Activated T-helper 1 cell treated with anti-CD3 and anti-CD28 coated beads, Interleukin-2, amount 50 U/mL, for 16 hours (primary cell): ENCODE measurements around the gene TMEM141.
"Not testable (repeated sequence)": the region's sequence is repeated elsewhere in the genome, so short reads cannot be mapped to it uniquely, and the experiment has no call there.

Experiments used
- DNase-seq, 2 donors: peaks; one replicate each; pipeline ENCODE4 v3.0.0-alpha.2; 2020; ENCODE audit warnings: low read depth in 1 of 2, low spot score in 1 of 2

TMEM141 gene

GRCh38 chr9:136755302-136756133 is 35.6 kb upstream of the TMEM141 start:
- DNase-seq: not testable (repeated sequence)

GRCh38 chr9:136756134-136756438 is 35.1 kb upstream of the TMEM141 start:
- DNase-seq: no peak

- no peak for DNase-seq
Measured at GRCh38 chr9:136756836-136757235, 34.3 kb upstream of the TMEM141 start.

- no peak for DNase-seq
Measured at GRCh38 chr9:136757328-136757727, 33.8 kb upstream of the TMEM141 start.

GRCh38 chr9:136757751-136758140 is 33.4 kb upstream of the TMEM141 start:
- no peak for DNase-seq

GRCh38 chr9:136759001-136759400 is 32.1 kb upstream of the TMEM141 start:
- DNase-seq: no peak

GRCh38 chr9:136759436-136760325 is 31.5 kb upstream of the TMEM141 start:
- DNase-seq: no peak

- no peak for DNase-seq
Measured at GRCh38 chr9:136760424-136760823, 30.7 kb upstream of the TMEM141 start.

GRCh38 chr9:136760834-136761544 is 30.2 kb upstream of the TMEM141 start:
- not testable (repeated sequence) for DNase-seq

- DNase-seq: no peak
Measured at GRCh38 chr9:136761545-136761981, 29.6 kb upstream of the TMEM141 start.

- no peak for DNase-seq
Measured at GRCh38 chr9:136762221-136762691, 28.9 kb upstream of the TMEM141 start.

- DNase-seq: peak in 1 of 2 donors; percentile 20
Measured at GRCh38 chr9:136762915-136763648, 28.1 kb upstream of the TMEM141 start.

GRCh38 chr9:136763649-136764035 is 27.5 kb upstream of the TMEM141 start:
- DNase-seq: no peak

- no peak for DNase-seq
Measured at GRCh38 chr9:136764301-136764891, 26.7 kb upstream of the TMEM141 start, which contains the start of gene LCN15. Gene LCN15, minus strand, starts transcription at chr9:136764518. Its CDS starts 30 bp downstream, at chr9:136764488.

- no peak for DNase-seq
Measured at GRCh38 chr9:136765041-136765440, 26.1 kb upstream of the TMEM141 start.

GRCh38 chr9:136765745-136766409 is 25.3 kb upstream of the TMEM141 start:
- DNase-seq: not testable (repeated sequence)

- peak in 1 of 2 donors; percentile 20 for DNase-seq
Measured at GRCh38 chr9:136766410-136767120, 24.6 kb upstream of the TMEM141 start.

- peak in 1 of 2 donors; percentile 27 for DNase-seq
Measured at GRCh38 chr9:136769710-136770191, 21.4 kb upstream of the TMEM141 start.

- DNase-seq: no peak
Measured at GRCh38 chr9:136771907-136772415, 19.2 kb upstream of the TMEM141 start.
